H9 (cell line): ENCODE results near the gene COX6B2. TPM values are rescaled to one million over a fixed set of nuclear protein-coding genes. Genes with fewer than 3 reads are reported as not detected.

Source experiments
- DNase-seq: peaks from one replicate; pipeline ENCODE4 v3.0.0-alpha.2; 2017
- H2AFZ ChIP-seq: one replicate; pipeline ENCODE4 v1.6.1; 2013; ENCODE audit warnings: mild to moderate bottlenecking, low read length, control low read depth, moderate library complexity
- H2AK5ac ChIP-seq: 2 replicates; pipeline ENCODE4 v1.6.1; 2013; ENCODE audit warnings: low read length, control low read depth, mixed read lengths; ENCODE audit not compliant: insufficient read length
- H2BK120ac ChIP-seq: one replicate; pipeline ENCODE4 v1.6.1; 2013; ENCODE audit warnings: low read depth, mild to moderate bottlenecking, low read length, control low read depth, inconsistent platforms; ENCODE audit not compliant: poor library complexity, severe bottlenecking
- H2BK12ac ChIP-seq: 2 replicates; pipeline ENCODE4 v1.6.1; 2013; ENCODE audit warnings: low read length, control low read depth, mixed read lengths, low read depth; ENCODE audit not compliant: insufficient read length
- H2BK15ac ChIP-seq: 2 replicates; pipeline ENCODE4 v1.6.1; 2013; ENCODE audit warnings: low read depth, low read length, control low read depth
- H2BK20ac ChIP-seq: one replicate; pipeline ENCODE4 v1.6.1; 2013; ENCODE audit warnings: low read depth, mild to moderate bottlenecking, low read length, control low read depth, inconsistent platforms; ENCODE audit not compliant: poor library complexity, severe bottlenecking
- H2BK5ac ChIP-seq: 2 replicates; pipeline ENCODE4 v1.6.1; 2013; ENCODE audit warnings: low read length, control low read depth, mixed read lengths; ENCODE audit not compliant: insufficient read length
- H3K14ac ChIP-seq: 2 replicates; pipeline ENCODE4 v1.6.1; 2013; ENCODE audit warnings: low read length, control low read depth; ENCODE audit not compliant: insufficient read depth
- H3K18ac ChIP-seq: 2 replicates; pipeline ENCODE4 v1.6.1; 2013; ENCODE audit warnings: low read depth, mild to moderate bottlenecking, mixed read lengths, low read length, control low read depth; ENCODE audit not compliant: insufficient read length
- H3K23ac ChIP-seq: 2 replicates; pipeline ENCODE4 v1.6.1; 2013; ENCODE audit warnings: low read length, control low read depth, mixed read lengths, low read depth; ENCODE audit not compliant: insufficient read length
- H3K23me2 ChIP-seq: 2 replicates; pipeline ENCODE4 v1.6.1; 2013; ENCODE audit warnings: low read depth, mild to moderate bottlenecking, mixed read lengths, low read length, control low read depth; ENCODE audit not compliant: insufficient read length, poor library complexity, severe bottlenecking
- H3K27ac ChIP-seq: 2 replicates; pipeline ENCODE4 v1.5.1; 2013; ENCODE audit warnings: low read length, control low read depth, mixed read lengths, low read depth; ENCODE audit not compliant: insufficient read length
- H3K27me3 ChIP-seq: 2 replicates; pipeline ENCODE4 v1.6.1; 2013; ENCODE audit warnings: low read length, control low read depth, inconsistent platforms; ENCODE audit not compliant: insufficient read depth
- H3K4ac ChIP-seq: 2 replicates; pipeline ENCODE4 v1.6.1; 2013; ENCODE audit warnings: low read depth, mild to moderate bottlenecking, control low read depth, inconsistent platforms, low read length, moderate library complexity
- H3K4me1 ChIP-seq: 2 replicates; pipeline ENCODE4 v1.6.1; 2013; ENCODE audit warnings: low read length, control low read depth, inconsistent platforms; ENCODE audit not compliant: insufficient read depth
- H3K4me2 ChIP-seq: 2 replicates; pipeline ENCODE4 v1.6.1; 2013; ENCODE audit warnings: low read length, control low read depth, mixed read lengths; ENCODE audit not compliant: insufficient read length, insufficient read depth
- H3K56ac ChIP-seq: 2 replicates; pipeline ENCODE4 v1.6.1; 2013; ENCODE audit warnings: low read depth, mild to moderate bottlenecking, mixed read lengths, low read length, control low read depth; ENCODE audit not compliant: insufficient read length
- H3K79me1 ChIP-seq: 2 replicates; pipeline ENCODE4 v1.6.1; 2013; ENCODE audit warnings: low read depth, mild to moderate bottlenecking, moderate library complexity, low read length, control low read depth, inconsistent platforms; ENCODE audit not compliant: insufficient read depth, poor library complexity, severe bottlenecking
- H3K79me2 ChIP-seq: 2 replicates; pipeline ENCODE4 v1.6.1; 2013; ENCODE audit warnings: low read length, control low read depth, inconsistent platforms; ENCODE audit not compliant: insufficient read depth
- H3K9ac ChIP-seq: 2 replicates; pipeline ENCODE4 v1.6.1; 2013; ENCODE audit warnings: low read length, control low read depth, mixed read lengths; ENCODE audit not compliant: insufficient read length; ENCODE audit errors: extremely low read depth
- H3K9me3 ChIP-seq: one replicate; pipeline ENCODE4 v1.6.1; 2013; ENCODE audit warnings: low read depth, low read length, inconsistent platforms; ENCODE audit not compliant: control insufficient read depth
- H3T11ph ChIP-seq: one replicate; pipeline ENCODE4 v1.6.1; 2013; ENCODE audit warnings: mild to moderate bottlenecking, low read length, control low read depth, inconsistent platforms
- H4K20me1 ChIP-seq: one replicate; pipeline ENCODE4 v1.6.1; 2013; ENCODE audit not compliant: control insufficient read depth, insufficient read length, insufficient read depth
- H4K5ac ChIP-seq: 2 replicates; pipeline ENCODE4 v1.6.1; 2013; ENCODE audit warnings: low read depth, mild to moderate bottlenecking, mixed read lengths, low read length, control low read depth; ENCODE audit not compliant: insufficient read length
- H4K8ac ChIP-seq: replicated peaks from 2 replicates; pipeline ENCODE4 v1.6.1; 2013; ENCODE audit warnings: low read length, control low read depth, mixed read lengths, low read depth; ENCODE audit not compliant: insufficient read length
- H4K91ac ChIP-seq: 2 replicates; pipeline ENCODE4 v1.6.1; 2013; ENCODE audit warnings: low read depth, mild to moderate bottlenecking, moderate library complexity, mixed read lengths, low read length, control low read depth; ENCODE audit not compliant: insufficient read length
- H3K27ac Mint-ChIP-seq, 3 experiments: 2 replicates in 2 of 3; 3 replicates in 1 of 3; pipeline ENCODE4 v1.8.0; 2020 to 2021; ENCODE audit warnings: mixed read lengths in 3 of 3, mild to moderate bottlenecking in 1 of 3, moderate library complexity in 1 of 3
- H3K27me3 Mint-ChIP-seq: 2 replicates; pipeline ENCODE4 v1.8.0; 2021; ENCODE audit warnings: low read depth, mild to moderate bottlenecking, moderate library complexity, mixed read lengths
- H3K36me3 Mint-ChIP-seq, 3 experiments: 2 replicates in 2 of 3; 3 replicates in 1 of 3; pipeline ENCODE4 v1.8.0; 2020 to 2021; ENCODE audit warnings: low read depth in 3 of 3, mixed read lengths in 3 of 3; ENCODE audit not compliant: insufficient read depth in 1 of 3
- H3K4me1 Mint-ChIP-seq, 2 experiments: 2 replicates each; pipeline ENCODE4 v1.8.0; 2020; ENCODE audit warnings: mixed read lengths in 2 of 2
- H3K4me3 Mint-ChIP-seq, 2 experiments: 2 replicates in 1 of 2; 3 replicates in 1 of 2; pipeline ENCODE4 v1.8.0; 2020 to 2021; ENCODE audit warnings: mild to moderate bottlenecking in 2 of 2, mixed read lengths in 2 of 2, moderate library complexity in 1 of 2
- H3K9me3 Mint-ChIP-seq, 2 experiments: 2 replicates in 1 of 2; 3 replicates in 1 of 2; pipeline ENCODE4 v1.8.0; 2020; ENCODE audit warnings: mild to moderate bottlenecking in 2 of 2, mixed read lengths in 2 of 2, moderate library complexity in 1 of 2
- WGBS: extraction: QIAGEN DNeasy Blood & Tissue Kit; methylation state at CpG from one replicate; pipeline ENCODE4 v1.1.7; 2013; ENCODE audit warnings: missing lambda C conversion rate, low lambda C conversion rate, mixed read lengths; ENCODE audit not compliant: insufficient read length; ENCODE audit errors: extremely low coverage; 5-methylcytosine and 5-hydroxymethylcytosine counted together
- total RNA-seq: library from RNA; stranded (reverse); gene quantifications from 2 replicates; pipeline ENCODE4 v1.2.1, GENCODE V29; 2021
- TF ChIP-seq, protein P1 (sequence below): fragments of 200-600 bp; sonication (generic); conservative IDR thresholded peaks from 3 replicates; pipeline ENCODE4 v1.8.0; 2021; ENCODE audit warnings: antibody characterized with exemption, mild to moderate bottlenecking

COX6B2 gene
- total RNA-seq, 1 experiment from 2014 or later, result 4.0 TPM

DNA sequence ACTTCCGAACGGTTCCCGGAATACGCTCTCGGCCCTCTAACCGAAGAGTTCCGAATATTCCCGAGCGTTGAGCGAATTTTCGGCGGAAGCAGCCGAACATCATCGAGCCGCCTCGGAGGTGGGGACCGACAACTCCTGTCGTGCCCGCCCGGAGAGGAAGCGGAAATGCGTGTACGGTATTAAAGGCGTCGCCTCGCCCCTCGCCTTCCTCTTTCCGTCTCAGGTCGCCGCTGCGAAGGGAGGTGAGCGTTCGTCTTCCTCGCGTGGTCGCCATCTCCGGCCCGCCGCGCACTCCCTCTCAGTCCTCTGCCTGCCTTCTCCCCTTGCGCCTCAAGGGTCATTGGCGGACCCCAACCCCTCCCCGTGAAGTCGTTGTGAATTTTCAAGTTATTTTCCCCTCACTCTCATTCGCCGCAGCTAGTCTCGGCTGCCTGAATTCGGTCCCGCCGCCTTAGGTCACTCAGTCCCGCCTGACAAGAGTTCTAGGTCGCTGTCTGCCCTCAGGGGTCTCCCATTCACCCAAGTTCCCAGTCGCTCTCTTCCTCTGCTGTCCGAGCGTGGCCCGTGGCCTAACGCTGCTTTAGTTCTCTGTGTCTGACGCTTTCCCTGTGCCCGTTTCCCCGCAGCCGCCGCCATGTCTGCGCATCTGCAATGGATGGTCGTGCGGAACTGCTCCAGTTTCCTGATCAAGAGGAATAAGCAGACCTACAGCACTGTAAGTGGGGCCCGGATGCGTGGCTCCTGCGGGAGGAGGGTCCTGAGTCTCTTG, 31.4 kb upstream of the COX6B2 start, which contains the start of gene RPL28:
TSS of gene RPL28 (plus strand) at position 209 of the 769 bp plus-strand sequence. CDS start at position 635, 426 bp downstream.
- Histone ChIP-seq H3K4me1 (peaks cover 8% of the 10 kb centered on the region), H4K5ac (no peak within 1 kb of the TSS), H3K14ac (peak within 1 kb of the TSS; percentile 84), H3K4me2 (peak within 1 kb of the TSS; percentile 87), H3K18ac (peak within 1 kb of the TSS; percentile 80), H2BK12ac (no peak within 1 kb of the TSS), H2AFZ (peak within 1 kb of the TSS; percentile 99), H2BK20ac (no peak within 1 kb of the TSS), H3K9ac (peak within 1 kb of the TSS; percentile 94), H3K9me3 (no peaks in the 10 kb centered on the region), H4K8ac (no peak within 1 kb of the TSS), H3K79me2 (peaks cover 17% of the 10 kb centered on the region; the same call in 1 of the 2 replicates), H3K23me2 (peaks cover 28% of the 10 kb centered on the region), H2BK5ac (no peak within 1 kb of the TSS), H3K23ac (no peak within 1 kb of the TSS), H3K56ac (no peak within 1 kb of the TSS), H3K27ac (peak within 1 kb of the TSS; percentile 82), H2AK5ac (no peak within 1 kb of the TSS), H3K27me3 (peaks cover 2% of the 10 kb centered on the region; the same call in 1 of the 2 replicates), H2BK120ac (no peak within 1 kb of the TSS), H3K79me1 (peaks cover 15% of the 10 kb centered on the region), H3T11ph (no peak within 1 kb of the TSS), H4K20me1 (peaks cover 3% of the 10 kb centered on the region), H2BK15ac (no peak within 1 kb of the TSS), H4K91ac (no peak within 1 kb of the TSS), H3K4ac (no peak within 1 kb of the TSS)
- TF ChIP-seq, protein P1, sequence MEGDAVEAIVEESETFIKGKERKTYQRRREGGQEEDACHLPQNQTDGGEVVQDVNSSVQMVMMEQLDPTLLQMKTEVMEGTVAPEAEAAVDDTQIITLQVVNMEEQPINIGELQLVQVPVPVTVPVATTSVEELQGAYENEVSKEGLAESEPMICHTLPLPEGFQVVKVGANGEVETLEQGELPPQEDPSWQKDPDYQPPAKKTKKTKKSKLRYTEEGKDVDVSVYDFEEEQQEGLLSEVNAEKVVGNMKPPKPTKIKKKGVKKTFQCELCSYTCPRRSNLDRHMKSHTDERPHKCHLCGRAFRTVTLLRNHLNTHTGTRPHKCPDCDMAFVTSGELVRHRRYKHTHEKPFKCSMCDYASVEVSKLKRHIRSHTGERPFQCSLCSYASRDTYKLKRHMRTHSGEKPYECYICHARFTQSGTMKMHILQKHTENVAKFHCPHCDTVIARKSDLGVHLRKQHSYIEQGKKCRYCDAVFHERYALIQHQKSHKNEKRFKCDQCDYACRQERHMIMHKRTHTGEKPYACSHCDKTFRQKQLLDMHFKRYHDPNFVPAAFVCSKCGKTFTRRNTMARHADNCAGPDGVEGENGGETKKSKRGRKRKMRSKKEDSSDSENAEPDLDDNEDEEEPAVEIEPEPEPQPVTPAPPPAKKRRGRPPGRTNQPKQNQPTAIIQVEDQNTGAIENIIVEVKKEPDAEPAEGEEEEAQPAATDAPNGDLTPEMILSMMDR, result no peak
- no CpG with 5 or more reads among the region's 68 CpGs for WGBS
- peaks cover 40 to 53% (median 50%) of the 10 kb centered on the region in 3 experiments for H3K36me3 Mint-ChIP-seq
- peaks cover 2 to 3% of the 10 kb centered on the region in 2 experiments; a peak in 2 of 5 replicates for H3K9me3 Mint-ChIP-seq
- H3K4me1 Mint-ChIP-seq, result peaks cover 45 to 57% of the 10 kb centered on the region in 2 experiments
- H3K27me3 Mint-ChIP-seq, result peaks cover 19% of the 10 kb centered on the region
- H3K27ac Mint-ChIP-seq, result peak within 1 kb of the TSS; percentile 98 to 99 (median 99)
- peak; percentile 98 for DNase-seq
- peak within 1 kb of the TSS; percentile 98 to 100 for H3K4me3 Mint-ChIP-seq
